ENCODE measurements around the gene LARP4B.

LARP4B gene

DNA sequence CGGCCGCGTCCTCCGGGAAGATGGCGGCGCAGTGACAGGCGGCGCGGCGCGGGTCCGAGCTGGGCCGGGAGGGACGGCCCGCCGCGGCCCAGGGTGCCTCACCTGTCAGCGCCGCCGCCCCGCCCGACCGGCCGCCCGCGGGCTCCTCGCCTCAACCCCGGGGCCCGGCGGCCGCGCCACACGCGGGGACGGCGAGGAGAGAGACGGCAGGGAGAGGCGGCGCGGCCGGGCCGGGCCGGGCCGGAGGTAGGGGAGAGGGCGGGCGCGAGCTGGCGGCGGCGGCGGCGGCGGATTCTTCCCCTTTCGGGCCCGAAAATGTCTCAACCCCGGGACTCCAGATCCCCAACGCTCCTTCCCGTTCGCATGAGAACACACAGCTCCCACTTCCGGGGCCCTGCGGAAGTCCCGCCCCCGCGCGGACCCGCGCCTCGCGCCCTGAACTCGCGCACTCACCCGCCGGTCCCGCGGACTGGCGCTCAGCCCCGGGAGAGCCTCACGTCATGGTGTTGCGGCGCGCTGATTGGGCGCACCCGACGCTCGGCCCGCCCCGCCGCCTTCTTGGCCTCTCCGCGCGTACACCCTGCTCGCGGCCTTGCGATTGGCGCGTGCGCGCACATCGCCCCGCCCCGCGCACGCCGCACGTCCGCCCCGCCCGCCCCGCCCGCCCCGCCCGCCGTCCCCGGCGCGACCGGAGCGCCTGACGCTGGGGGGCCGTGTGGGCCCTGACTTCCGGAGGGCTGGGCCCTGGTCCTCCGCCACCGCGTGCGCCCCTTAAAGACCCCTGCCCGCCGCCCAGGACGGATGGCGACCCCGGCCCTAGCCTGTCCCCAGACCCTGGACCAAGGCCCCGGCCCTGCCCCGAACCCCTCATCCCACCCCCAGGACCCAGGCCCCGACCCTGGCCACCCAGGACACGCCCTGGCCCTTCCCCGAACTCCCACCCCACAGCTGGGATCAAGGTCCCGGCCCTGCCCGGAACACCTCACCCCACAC lies at the start of gene LARP4B:
Gene LARP4B (minus strand): TSS at position 380 of the 993 bp plus-strand sequence. CDS start 45,984 bp downstream, outside the sequence.
- DNase-seq (ENCODE audit: low spot score): peak; percentile 96

DNA sequence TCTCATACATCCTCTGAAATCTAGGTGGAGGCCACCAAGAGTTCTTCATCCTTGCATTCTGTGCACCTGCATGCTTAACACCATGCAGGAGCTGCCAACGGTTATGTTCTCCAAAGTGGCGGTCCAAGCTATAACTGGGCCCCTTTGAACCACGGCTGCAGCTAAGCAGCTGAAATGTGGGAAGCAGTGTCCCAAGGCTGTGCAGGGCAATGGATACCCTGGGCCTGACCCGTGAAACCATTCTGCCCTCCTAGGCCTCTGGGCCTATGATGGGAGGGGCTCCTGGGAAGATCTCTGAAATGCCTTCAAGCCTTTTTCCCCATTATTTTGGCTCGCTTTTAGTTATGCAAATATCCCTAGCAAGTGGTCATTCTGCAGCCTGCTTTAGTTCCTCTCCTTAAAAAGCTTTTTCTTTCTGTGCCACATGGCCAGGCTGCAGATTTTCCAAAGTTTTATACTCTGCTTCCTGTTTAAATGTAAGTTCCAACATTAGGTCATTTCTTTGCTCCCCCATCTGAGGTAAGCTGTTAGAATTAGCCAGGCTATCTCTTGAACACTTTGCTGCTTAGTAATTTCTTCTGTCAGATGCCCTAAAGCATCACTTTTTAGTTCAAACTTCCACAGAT lies 49.1 kb upstream of the LARP4B start:
- DNase-seq (ENCODE audit: low spot score): no peak

DNA sequence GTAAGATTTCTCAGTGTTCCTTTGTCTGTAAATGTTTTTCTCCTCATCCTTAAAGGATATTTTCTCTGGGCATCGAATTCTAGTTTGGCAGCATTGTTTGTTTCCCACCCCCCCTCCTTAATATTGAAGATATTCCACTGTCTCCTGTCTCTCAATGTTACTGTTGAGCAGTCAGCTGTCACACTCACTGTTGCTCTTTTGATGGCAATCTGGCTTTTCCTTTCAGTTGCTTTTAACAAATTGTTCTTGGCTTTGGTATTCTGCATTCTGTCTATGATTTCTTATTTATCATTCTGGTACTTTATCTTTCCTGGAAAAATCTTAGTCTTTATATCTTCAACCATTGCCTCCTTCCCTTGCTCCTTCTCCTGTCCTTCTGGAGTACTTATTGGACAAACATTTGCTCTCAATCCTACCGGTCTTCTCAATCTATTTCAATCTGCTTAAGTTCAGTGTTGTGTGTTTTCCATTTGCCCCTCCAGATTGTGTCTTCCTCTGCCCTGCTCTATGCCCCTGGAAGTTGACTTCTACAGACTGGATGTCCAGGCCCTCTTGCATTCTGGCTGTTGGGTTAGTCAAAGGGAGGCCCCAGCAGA lies 47.4 kb upstream of the LARP4B start:
- DNase-seq (ENCODE audit: low spot score): no peak

DNA sequence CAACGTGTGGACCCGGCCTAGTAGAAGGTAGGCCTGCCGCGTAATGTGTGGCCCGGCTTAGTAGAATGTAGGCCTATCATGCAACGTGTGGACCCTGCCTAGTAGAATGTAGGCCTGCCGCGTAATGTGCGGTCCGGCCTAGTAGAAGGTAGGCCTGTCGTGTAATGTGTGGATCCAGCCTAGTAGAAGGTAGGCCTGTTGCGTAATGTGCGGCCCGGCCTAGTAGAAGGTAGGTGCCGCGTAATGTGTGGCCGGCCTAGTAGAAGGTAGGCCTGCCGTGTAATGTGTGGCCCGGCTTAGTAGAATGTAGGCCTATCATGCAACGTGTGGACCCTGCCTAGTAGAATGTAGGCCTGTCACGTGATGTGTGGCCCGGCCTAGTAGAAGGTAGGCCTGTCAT lies 44.8 kb upstream of the LARP4B start:
- DNase-seq (ENCODE audit: low spot score): no peak

DNA sequence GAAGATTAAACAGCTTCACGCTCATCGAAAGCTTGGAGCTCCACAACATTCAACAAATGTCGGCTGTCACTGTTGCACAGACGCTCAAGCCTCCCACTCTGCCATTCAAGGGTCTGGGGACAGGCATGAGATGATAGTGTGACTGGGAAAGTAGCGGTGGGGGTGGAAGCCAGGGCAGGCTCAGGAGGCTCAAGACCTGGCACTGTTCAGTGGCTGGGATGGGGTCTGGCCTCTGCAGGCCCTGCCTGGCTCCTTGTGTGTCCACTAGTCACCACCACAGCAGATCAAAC lies 43.2 kb upstream of the LARP4B start:
- no peak for DNase-seq (ENCODE audit: low spot score)

DNA sequence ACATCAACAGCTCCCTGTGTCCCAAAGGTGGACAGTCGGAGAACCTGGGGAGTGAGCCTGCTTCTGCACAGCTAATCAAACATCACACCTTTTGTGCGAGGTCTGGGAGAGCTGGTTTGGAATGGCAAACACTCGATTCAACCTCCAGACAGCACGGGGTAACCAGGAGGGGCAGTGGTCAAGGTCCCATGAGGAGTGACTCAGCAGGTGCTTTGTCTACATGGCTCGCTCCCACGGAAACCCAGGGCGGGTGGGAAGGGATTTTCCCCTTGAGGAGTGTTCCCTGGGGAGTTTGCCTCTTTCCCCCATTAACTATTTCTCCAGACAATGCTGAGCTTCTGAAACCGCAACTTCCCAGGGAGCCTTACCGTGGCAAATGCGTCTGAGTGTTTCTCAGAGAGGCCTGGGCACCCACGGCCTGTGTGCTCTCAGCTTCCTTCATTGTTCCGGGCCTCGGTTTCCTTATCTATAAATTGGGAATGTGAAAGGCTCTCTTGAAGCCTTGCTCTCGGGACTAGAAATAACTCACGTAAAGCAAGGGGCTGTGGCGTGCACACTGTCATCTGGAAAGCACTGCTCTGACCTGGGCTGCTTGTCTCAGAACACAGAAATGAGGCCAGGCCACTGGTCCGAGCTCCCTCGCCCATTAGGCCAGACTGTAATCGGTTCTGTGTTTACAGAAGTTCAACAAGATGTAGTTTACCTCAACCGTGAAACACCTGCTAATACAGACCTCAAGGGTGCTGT lies 42.7 kb upstream of the LARP4B start:
- DNase-seq (ENCODE audit: low spot score): no peak

DNA sequence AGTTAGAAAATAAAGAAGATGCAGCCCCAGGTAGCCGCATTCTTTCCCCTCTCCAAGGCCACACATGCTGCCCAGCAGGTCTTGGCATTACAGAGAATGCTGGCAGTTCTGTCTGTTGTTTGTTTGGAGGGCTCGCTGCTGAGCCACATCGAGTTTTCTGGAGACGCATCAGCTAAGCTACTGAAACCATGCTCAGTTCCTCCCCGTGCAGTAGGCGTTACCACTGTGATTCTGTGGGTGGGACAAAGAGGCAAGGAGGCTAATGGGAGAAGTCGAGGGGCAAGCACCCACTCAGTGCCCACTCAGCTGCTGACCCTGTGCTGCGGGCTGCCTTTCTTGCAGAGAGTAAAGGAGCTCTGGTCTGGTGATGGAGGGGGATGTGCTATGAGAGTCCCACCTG lies 41.3 kb upstream of the LARP4B start:
- no peak for DNase-seq (ENCODE audit: low spot score)

DNA sequence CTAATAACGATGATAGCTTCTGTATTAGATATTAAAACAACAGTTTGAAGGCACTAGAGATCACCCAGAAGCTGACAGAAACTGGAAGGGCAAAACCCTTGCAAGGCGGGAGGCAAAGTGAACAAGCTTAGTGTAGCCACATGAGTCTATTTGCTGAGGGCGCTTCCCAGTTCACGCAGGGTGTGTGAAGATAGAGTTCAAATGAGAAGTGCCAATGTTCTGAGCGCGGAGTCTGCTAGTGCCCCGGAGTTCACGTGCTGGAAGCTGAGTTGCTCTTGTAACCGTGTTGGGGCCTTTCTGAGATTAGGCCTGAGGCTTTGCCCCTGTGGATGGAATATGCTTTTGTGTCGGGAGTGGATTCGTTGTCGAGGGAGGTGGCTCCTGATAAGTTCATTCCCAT lies 40.1 kb upstream of the LARP4B start:
- DNase-seq (ENCODE audit: low spot score): no peak

DNA sequence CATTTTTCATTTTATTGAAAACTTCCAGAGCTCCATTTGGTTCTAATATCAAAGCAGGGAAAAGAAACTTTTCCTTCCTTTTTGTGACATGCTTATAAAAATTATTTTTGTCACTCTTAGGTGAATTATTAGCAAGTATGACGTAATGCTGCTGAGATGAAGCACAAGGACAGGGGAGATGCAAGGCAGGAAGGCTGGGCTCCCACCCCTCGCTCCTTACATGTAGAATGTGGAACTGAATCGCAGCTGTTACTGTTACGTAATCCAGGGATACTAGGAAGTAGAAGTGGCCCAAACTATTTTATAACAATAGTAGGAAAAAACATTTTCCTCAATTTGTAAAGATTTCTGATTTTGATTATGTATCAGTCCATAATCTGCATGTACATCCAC lies 39.6 kb upstream of the LARP4B start:
- no peak for DNase-seq (ENCODE audit: low spot score)

DNA sequence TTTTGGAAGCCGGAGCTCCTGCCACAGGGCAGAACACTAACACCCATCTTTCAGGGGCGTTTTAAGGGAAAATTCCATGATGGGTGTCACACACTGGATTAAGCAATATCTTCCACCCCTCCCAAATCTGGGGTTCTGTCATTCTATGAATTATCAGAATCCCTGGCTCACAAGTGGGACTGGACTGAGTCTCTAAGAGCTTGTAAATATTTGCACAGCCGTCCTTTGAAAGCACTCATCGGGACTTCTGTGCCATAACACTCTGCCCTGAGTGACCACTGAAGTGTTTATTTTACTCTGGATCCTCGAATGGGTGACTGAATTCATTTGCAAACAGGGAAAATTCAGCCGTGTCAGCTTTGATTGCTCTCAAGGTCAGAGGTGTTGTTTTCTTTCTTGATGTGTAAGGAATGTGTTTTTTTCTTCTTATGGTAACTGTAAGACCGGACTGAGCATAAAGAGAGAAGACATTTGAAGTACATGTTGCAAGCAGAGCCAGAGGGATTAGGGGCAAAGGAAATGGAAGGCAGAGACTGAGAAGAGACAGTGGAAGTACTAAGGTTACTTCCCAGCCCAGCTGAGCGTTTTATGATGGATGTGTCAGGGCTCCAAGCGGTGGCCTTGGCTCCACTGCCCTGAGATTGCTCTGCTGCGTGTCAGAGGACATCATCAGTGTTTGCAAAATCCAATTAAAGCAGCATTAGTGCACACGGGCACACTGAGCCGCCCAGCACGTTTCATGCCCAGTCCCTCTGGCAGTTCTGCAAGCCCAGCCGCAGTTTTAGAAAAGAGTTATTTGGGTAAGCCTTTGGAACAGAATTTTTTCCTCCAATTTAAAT lies 39.0 kb upstream of the LARP4B start:
- DNase-seq (ENCODE audit: low spot score): no peak

DNA sequence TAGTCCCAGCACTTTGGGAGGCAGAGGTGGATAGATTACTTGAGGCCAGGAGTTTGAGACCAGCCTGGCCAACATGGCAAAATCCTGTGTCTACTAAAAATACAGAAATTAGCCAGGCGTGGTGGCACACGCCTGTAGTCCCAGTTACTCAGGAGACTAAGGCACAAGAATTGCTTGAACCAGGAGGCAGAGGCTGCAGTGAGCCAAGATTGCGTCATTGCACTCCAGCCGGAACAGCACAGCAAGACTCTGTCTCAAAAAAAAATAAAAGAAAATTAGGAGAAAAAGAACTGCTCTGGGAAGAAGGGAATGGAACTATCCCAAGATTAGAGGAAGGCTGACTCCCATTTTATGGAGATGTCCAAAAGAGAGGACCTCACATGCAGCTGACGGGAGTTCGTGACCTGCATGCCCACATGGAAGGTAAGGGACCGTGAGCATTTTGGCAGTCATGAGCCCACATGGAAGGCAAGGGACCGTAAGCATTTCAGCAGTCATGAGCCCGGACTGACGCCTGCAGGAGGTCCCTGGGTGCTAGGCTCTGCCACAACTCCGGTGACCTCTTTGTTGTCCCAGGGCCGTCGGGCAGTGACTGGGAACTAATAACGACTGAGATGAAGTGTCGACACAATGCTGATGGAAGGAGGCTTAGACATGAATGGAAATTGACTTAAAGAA lies 38.1 kb upstream of the LARP4B start:
- DNase-seq (ENCODE audit: low spot score): no peak

DNA sequence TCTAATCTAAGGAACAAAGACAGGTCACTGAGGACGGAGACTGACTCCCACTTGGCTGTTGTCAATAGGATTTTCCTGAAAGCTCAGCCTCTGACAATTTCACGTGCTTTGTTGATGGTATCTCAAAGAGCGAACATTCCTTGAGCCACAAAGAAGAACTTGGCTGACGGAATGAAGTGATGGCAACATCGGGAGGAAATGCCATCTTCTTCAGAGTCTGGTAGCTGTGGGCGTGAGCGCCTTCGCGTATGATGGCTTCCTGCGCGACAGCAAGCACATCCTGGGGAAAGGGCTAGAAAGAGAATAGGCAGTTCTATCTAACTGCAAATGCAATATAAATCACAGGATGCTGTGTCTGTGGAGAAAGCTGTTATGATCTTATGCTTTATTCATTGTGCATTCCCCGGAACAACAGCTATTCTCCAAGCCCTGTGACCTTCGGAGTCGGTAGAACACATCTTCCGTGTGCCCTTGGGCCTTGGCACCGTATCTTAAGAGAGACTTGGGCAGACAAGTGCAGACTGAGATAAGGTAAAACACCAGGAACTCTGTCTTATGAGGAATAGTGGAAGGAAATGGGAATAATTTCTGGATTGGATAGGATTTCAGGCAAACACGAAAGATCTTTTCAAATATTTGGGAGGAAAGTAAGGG lies 37.2 kb upstream of the LARP4B start:
- DNase-seq (ENCODE audit: low spot score): no peak

DNA sequence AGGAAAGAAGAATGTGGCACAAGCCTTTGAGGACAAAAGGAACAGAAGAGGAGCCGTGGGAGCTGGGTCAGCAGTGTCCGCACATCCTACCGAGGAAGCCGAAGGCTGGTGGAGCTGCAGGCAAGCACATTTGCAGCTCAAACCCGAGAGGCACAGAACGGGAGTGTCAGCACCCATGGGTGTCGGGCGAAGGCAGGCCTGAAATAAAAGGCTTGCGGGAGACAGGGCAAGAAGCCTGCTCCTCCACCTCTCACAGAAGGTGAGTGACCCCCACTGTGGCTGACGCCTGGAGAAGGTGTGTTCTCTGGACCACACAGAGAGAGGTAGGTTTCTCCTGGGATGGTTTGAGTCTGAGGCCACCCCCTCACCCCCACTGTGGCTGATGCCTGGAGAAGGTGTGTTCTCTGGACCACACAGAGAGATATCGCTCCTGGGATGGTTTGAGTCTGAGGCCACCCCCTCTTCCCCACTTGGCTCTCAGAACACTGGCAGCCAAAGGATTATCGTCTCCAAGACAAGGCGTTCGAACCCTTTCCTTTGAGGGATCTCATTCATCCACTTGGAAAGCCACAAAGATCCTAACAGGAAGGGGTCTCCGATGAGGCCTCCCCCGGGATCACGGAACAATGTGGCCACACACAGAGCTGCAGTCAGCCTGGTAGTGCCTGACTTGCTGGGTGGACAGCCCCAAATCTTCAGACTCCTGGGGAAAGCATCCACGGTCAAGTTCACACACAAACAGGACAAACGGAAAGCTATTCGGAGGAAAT lies 35.1 kb upstream of the LARP4B start:
- DNase-seq (ENCODE audit: low spot score): no peak

DNA sequence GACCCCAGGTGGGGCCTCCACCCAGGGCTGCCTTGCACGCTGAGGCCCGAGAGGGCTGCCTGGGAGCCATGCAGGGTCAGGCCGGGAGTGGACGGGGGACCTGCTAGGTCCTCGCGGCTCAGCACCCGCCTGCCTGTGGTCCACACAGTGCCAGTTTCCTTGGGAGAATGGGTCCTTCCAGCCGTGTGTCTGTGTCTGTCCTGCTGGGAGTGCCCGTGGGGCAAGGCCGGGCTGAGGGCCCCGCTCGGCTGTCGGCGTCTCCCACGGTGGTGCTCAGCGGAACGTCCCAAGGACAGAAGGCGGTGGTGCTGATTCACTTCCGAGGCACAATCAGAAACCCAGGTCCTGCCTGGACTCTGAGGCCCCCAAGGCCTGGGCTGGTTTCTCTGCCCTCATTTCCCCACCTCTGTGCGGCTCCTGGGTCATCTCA lies 33.5 kb upstream of the LARP4B start:
- no peak for DNase-seq (ENCODE audit: low spot score)

DNA sequence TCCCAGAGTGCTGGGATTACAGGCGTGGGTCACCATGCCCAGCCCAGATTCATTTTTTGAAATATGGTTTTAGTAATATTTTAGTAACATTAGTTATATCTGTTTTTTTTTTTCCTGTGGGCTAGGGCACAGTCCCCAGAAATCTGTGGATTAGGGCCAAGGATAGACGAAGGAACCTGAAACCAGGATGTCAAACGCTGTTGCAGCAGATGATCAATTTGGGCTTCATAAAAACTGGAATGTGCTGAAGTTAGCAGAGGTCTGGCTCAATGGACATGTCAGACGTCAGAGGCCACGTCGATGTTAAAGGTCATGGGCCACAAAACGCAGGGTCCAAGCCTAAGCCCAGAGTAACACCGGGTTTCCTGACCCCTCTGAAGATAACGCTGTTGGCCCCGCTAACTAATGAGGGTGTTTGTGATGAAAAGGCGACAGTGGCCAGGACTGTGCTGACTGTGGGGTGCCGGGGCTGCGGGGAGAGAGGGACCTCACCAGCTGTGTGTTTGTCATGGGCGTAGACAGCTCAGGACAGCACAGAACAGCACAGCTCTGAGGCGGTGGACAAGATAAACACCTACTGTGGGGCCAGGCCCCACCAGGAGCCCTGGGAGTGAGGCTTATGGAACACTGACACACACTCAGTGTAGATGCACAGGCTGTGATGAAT lies 32.9 kb upstream of the LARP4B start:
- no peak for DNase-seq (ENCODE audit: low spot score)

DNA sequence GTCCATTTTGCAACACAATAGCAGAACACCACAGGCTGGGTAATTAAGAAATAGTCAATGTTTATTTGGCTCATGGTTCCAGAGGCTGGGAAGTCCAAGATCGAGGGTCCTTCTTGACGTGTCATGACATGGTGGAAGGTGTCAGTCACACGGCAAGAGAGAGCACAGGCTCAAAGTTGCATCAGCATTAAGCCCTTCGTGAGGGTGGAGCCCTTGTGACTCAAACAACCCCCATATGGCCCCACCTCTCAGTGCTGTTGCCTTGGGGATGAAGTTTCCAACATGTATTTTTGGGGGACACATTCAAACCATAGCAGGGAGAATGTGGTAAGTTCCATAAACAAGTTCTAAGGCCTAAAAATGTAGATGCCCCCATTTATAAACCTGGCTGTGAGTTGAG lies 32.1 kb upstream of the LARP4B start:
- DNase-seq (ENCODE audit: low spot score): no peak

DNA sequence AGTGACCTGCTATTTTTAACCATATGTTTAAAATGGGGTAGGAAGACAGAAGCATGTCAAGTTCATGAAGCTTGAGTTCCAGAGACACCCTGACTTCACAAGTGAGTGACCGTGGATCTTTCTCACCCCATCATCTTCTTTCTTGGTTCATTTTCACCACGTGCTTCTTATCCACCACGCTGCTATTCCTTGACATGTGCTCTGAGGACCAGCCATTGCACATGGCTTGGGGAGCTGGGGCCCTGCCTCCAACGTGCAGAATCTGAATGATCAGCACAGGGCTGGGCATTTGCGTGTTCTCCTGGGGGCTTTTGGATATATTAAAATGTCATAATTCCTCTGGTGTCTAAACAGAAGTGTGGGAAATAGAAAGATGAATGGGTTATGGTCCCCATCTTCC lies 31.7 kb upstream of the LARP4B start:
- DNase-seq (ENCODE audit: low spot score): no peak

DNA sequence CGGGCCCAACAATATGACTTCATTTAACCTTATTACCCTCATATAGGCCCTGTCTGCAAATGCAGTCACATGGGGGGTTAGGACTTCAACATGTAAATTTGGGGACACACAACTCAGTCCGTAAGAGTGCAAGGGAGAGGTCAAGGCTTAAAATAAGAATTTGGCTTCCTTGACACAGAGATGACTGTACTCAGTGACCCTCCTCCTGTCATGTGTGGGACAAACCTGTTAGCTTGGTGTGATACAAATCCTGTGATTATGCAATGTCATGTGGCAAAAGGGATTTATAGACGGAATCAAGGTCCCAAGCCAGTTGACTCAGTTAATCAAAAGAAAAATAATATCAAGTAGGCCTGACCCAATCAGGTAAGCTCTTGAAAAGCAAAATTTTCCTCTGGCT lies 30.8 kb upstream of the LARP4B start:
- DNase-seq (ENCODE audit: low spot score): no peak

DNA sequence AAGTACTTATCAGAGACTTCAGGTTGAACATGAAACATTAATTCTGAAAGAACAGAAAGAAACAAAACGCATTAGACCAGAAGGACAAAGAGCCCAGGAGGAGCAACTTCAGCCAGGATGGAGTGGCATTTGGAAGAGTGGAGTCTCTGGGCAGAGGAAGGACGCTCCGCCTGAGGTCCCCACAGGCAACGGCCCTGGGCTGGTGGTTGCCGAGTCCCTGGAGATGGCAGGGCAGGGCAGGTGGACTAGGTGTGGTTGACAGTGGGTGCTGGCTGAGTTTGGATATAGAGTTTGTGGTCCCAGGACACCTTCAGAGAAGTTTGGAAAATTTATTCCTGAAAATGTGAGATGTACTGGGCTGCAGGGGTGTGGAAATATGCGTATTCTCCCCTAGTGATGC lies 27.4 kb upstream of the LARP4B start:
- no peak for DNase-seq (ENCODE audit: low spot score)
